Stimulated activated CD8-positive, alpha-beta memory T cell treated with anti-CD3 and anti-CD28 coated beads, Interleukin-4, amount 100 ng/mL, for 1 hour (primary cell): Measurements from ENCODE around the gene KIF20B.
"Not testable (repeated sequence)": the region's sequence is repeated elsewhere in the genome, so short reads cannot be mapped to it uniquely, and the experiment has no call there.

Experiments
- DNase-seq, 2 donors: peaks; one replicate each; pipeline ENCODE4 v3.0.0-alpha.2; 2020; ENCODE audit warnings: low read depth in 2 of 2, low spot score in 1 of 2

The KIF20B gene

DNA sequence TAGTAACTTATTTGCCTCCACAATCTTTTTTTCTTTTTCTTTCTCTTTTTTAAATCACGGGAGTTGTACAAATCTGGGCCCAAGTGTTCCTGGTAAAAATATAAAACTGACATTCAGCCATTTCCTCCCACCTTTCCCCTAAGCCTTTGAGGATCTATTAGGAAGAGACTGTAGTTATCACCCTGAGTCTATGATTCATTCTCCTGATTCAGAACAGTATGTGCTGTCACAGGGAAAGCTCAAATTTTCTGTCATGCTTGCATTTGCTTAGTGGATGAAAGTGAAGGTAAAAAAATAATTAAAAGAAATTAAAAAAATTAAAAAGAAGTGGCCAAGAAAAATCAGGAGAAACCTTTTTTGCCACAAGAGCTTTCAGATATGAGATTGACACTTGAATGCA lies 71.7 kb downstream of the KIF20B start:
- no peak for DNase-seq

DNA sequence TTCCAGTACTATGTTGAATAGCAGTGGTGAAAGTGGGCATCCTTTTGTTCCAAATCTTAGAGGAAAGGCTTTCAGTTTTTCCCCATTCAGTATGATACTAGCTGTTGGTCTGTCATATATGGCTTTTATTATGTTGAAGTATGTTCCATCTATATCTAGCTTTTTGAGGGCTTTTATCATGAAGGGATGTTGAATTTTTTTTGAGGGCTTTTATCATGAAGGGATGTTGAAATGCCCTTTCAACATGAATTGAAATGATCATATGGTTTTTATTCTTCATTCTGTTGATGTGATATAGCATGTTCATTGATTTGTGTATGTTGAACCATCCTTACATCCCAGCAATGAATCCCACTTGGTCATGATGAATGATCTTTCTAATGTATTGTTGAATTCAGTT lies 75.3 kb downstream of the KIF20B start:
- DNase-seq = no peak

DNA sequence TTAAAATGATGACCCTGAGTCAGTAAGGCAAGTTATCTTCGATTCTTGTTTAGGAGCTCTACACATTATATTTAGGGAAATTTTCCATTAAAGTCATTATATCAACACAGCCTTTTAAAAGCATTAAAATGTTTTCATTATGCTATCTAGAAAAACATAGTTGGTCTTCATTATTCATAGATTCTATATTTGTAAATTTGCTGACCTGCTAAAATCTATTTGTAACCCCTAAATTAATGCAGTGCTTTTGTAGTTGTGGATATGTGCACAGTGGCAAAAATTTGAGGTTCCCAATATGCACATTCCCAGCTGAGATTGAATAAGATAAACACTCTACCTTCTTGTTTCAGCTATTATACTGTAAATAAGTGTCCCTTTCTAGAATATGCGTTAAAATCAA lies 81.1 kb downstream of the KIF20B start:
- DNase-seq = no peak

DNA sequence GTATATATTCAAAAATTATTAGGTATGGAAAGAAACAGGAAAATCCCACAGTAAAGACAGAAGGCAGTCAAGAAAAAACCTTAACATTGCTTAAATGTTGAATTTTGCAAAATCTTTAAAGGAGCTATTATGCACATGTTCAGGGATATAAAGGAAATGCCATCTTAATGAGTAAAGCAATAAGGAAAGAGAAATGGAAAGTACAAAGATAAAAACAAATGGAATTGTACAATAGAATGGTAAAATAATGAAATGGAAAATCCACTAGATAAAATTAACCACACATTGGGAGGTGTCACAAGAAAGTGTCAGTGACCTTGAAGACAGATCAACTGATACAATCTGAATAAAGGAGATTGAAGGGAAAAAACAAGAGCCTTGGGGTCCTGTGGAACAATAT lies 82.0 kb downstream of the KIF20B start:
- no peak for DNase-seq

DNA sequence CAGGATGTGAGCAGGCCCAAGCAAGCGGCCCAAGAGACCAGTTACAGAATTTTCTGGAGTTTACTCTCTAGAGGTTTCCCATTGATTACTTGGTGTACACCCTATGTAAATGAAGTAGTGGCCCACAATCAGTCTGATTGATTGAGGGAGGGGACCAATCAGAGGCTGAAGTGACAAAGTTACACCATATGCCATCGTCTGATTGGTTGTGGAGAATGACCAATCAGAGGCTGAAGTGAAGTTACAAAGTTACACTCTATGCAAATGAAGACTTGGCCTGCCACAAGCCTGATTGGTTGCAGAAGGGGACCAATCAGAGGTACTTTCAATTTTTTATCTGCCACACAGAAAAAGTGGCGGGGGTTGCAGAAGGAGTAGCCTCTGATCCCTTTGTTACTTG lies 83.7 kb downstream of the KIF20B start:
- DNase-seq = no peak

DNA sequence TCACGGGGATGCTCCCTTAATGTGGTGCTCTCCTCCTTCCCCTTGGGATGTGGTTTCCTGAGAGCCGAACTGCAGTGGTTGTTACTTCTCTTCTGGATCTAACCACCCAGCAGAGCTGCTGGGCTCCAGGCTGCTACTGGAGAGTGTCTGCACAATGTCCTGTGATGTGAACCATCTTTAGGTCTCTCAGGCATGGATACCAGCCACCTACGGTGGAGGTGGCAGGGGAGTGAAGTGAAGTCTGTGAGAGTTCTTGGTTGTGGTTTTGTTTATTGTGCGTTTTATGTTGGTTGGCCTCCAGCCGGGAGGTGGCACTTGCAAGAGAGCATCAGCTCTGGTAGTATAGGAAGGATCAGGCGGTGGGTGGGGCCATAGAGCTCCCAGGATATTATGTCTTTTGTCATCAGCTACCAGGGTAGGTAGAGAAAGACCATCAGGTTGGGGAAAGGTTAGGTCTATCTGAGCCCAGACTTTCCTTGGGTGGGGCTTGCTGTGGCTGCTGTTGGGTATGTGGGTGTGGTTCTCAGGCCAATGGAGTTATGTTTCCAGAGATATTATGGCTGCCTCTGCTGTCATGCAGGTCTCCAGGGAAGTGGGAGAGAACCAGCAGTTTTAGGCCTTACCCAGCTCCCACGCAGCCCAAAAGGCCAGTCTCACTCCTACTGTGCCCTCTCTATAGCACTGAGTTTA lies 87.9 kb downstream of the KIF20B start:
- no peak for DNase-seq

DNA sequence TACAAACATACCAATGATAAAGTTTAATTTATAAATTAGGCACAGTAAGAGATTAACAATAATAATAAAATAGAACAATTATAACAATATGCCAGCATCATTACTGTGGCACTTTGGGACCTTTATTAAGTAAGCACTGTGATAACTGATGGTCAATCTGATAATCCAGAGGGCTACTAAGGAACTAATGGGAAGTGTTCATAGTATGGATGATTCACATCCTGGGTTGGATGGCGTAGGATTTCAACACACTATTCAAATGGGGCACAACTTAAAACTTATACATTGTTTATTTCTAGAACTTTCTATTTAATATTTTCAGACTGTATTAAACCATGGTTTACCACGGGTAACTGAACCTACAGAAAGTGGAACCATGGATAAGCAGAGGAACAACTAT lies 90.8 kb downstream of the KIF20B start:
- DNase-seq = no peak

DNA sequence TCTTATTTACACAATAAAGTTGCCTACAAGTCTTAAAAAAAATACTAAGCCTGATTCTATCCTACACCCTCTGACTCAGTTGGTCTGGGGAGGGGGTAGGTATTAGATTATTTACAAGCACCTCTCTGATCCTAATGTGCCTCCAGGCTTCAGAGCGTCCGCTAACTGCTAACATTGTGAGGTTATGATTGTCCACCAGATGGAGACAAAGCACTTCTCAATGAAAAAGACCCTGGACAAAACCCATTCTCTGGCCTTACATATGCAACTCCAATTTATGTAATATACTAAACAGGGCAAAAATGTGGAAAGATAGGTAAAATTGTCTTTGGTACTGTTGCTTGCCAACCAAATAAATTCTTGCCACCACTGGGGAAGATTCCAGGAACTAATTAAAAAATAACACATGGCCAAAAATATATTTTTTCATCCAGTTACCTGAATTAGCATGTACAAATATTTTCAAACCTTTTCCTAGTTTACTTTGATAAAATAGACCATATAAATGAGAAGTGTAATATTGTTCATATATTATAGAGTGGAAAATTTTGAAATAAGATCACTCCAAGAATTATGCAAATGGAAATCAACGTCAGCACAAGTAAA lies 92.4 kb downstream of the KIF20B start:
- no peak for DNase-seq

DNA sequence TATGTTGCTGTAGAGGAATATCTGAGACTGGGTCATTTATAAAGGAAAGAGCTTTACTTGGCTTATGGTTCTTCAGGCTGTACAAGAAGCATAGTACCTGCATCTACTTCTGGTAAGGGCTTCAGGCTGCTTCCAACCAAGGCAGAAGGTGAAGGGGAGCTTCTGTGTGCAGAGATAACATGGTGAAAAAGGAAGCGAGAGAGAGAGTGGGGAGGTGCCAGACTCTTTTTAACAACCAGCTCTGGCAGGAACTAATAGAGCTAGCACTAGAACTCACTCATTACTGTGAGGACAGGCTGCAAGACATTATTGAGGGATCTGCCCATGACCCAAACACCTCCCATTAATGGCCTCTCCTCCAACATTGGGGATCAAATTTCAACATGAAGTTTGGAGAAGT lies 94.5 kb downstream of the KIF20B start:
- no peak for DNase-seq

DNA sequence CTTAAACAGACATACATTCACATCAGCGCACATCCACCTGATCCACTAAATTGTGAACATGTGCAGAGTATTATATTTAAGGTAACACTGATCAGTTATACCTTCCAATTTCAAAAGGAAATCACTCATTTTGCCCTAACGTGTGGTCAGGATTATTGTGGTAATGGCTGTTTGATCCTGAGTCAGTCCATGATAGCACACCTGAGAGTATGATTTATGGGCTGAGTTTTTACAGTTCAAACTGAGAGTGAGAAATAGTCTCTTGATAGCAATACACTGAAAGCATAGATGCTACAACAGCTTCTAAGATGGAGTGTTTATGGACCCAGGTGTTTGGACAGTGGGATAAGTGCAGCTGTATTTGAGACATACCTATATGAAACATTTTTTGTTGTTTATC lies 96.7 kb downstream of the KIF20B start:
- DNase-seq = no peak

DNA sequence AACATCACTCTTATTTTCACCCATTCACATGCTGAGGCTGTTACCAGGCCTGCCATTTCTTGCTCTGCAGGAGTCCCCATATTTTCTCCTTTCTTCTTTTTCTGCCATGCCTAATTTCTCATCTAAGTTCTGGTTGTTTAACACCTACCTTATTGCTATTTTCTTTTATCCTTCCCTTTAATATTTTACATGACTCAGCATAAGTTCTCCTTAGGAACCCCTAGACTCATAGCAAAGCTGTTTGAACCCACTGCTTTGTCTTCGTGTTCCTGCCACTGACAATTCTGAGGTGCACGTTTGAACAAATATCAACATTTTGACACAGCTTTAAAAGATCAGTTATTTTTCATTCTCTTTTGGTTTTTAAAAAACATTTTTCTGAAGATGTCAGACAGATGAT lies 98.2 kb downstream of the KIF20B start:
- DNase-seq = no peak

DNA sequence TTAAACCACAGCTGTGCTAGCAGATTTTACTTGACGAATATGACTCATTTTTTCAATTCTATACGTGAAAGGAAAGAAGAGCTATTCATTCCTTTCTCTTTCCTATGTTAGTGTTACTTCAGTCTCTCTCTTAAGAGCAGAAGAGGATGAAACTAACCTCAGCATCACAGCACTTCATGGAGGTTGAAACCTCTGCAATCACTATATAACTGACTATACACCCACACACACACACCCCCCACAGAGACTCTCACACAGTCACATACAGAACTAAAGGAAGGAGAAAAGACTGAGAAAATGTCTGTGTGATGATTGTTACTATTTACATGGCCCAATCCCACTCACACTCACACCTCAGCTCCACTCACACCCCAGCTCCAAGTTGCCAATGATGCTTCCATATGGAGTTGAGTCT lies 104.2 kb downstream of the KIF20B start:
- no peak for DNase-seq

DNA sequence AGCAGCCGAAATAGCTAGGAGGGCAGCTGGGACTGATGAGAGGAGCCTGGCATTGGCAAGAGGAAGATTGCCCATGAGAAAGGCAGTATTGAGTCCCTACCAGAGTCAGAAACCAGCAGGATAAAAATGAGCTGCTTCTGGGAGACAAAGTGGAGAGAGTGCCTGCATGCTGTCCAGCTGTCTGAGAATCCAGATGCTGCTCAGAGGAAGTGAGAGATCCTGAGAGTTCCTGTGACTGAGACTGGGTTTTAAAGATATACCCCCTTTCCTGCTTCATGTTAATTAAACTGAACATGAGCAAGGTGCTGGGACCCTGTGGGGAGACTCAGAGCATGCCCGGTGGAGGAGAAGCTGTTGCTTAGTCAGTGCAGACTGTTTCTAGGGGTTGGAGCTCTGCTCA lies 107.5 kb downstream of the KIF20B start:
- DNase-seq = no peak

DNA sequence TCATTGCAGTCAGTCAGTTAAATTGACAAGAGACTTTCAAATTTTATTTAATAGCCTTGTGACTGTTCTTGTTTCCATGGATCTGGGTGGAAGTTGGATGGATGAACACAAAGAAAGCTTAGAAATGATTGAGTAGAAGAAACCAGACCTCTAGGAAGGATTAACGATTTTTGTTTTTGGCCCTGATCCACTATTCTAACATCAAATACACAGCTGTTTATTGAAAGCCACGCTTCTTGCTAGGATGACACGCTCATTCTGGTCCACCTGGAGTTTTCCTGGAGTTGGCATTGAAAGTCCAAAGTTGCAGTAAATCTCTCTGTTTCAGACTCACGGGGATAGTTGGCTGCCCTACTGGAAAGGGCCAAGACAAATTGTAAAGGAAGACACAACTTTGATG lies 108.4 kb downstream of the KIF20B start:
- no peak for DNase-seq

DNA sequence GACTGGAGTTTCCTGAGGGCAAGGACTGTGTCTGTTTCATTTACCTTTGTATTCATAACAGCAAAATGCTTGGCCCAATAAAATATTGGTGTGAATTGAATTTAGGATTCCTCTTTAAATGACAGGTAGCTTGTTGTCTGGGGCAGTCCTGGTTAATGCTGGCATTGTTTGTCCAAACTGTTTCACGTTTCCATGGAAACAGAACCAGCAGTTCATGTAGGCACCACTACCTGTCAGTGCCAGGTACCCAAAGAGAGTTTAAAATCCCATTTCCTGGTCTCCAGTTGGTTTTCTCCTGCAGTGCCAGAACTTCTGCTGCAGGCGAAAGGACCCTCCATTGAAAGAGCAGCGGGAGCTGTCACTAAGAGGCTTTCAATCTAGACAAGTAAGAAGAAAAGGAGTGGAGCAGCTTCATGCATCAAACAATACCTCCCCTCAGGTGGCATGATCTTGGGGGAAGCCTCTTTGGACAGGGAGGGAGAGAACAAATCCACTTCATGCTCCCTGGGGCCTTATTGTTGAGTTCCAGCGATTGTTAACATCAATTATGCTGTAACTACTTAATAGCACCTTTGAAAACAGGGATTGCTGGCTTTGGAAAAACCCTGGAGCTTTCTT lies 109.6 kb downstream of the KIF20B start:
- no peak for DNase-seq

DNA sequence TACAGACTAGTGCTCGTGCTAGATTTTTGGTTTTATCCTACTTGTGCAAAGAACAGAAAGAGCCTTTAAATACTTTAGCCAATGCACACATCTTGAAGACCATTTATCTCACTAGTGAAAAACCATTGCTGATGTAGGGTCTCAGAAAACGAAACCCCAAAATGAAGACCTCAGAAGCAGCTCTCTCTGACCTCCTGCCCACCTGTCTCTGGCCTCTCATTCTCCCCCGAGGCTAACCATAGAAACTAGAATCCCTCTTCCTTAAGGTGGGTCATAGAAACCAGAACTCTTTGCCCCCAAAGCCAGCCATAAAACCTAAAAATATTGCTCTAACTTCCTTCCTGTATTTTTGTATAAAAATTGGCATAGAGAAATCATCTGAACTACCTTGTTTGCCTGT lies 112.2 kb downstream of the KIF20B start:
- DNase-seq = no peak

DNA sequence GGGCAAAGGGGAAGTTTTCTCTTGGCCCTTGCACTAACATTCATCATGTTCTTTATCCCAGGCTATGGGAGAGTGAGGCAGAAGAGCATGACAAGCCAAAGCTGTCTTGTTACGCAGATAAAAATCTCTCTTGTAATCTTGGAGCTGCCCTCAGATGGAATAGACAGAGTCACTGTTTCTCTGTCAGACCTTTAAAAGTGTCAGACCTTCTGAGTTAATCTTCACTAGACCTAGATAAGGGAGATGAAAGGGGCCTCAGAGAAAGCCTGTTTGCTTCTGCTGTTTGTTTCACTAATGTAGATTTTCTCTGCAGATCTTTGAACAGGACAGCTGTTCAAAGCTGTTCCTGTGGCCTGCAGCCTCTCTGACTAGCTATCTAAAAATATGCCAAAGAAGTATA lies 112.9 kb downstream of the KIF20B start:
- DNase-seq = no peak

DNA sequence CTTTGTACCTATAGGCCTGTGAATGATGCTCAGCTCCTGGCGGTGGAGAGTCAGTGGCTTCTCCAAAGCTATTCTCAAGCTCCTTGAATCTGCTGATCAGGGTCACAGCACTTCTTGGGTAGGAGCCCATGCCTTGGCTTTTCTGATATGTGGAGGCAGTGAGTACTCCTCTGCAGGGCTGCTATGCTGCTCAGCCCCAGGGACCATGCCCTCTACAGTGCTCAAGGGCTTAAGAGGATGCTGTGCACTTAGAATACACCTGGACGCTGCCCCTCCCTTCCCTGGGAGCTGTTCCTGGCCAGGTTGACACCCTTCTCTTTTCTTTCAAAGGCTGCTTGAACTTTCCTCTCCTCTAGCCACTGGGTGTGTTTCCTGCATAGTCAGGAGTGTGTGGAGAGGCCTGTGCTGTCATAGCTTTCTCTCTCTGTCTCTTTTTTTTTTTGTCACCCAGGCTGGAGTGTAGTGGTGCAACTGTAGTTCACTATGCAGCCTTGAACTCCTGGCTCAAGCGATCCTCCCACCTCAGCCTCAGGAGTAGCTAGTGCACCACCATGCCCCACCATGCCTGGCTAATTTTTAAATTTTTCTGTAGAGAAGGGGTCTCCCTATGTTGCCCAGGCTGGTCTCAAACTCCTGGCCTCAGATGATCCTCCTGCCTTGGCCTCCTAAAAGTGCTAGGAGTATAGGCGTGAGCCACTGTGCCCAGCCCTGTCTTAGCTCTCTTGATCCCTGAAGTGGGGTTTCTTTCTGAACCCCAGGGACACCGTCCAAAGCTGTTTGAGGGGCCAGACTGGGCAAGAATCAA lies 113.9 kb downstream of the KIF20B start:
- no peak for DNase-seq

DNA sequence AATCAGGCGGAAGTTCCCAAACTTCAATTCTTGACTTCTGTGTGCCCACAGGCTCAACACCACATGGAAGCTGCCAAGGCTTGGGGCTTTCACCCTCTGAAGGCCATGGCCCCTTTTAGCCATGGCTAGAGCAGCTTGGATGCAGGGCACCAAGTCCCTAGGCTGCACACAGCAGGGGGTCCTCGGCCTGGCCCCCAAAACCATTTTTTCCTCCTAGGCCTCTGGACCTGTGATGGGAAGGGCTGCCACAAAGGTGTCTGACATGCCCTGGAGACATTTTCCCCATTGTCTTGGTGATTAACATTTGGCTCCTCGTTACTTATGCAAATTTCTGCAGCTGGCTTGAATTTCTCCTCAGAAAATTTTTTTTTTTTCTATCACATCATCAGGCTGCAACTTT lies 117.6 kb downstream of the KIF20B start:
- DNase-seq = not testable (repeated sequence)
